Upper lobe of left lung (tissue), 6 donors: ENCODE results near the gene HACL1. TPM values are rescaled to one million over a fixed set of nuclear protein-coding genes. Genes with fewer than 3 reads are reported as not detected.

Experiments
- ATAC-seq, 2 donors: fragments of 200-7000 bp; cut with Tn5 transposase; one replicate each; pipeline ENCODE4 v1.9.1; 2022; ENCODE audit warnings: mild to moderate bottlenecking in 2 of 2, moderate library complexity in 2 of 2; ENCODE audit not compliant: low FRiP score in 2 of 2
- DNase-seq, 2 donors: peaks; one replicate each; pipeline ENCODE4 v3.0.0-alpha.2; 2019 to 2020
- H3K27ac ChIP-seq, 4 donors: fragments of 200-600 bp; sonication (generic); one replicate each; pipeline ENCODE4 v1.5.1; 2016 to 2019
- H3K27me3 ChIP-seq, 4 donors: fragments of 200-600 bp; sonication (generic); one replicate each; pipeline ENCODE4 v1.5.1; 2017 to 2019
- H3K36me3 ChIP-seq, 4 donors: fragments of 200-600 bp; sonication (generic); one replicate each; pipeline ENCODE4 v1.5.1; 2016 to 2019
- H3K4me1 ChIP-seq, 4 donors: fragments of 200-600 bp; sonication (generic); one replicate each; pipeline ENCODE4 v1.5.1; 2018 to 2019
- H3K4me3 ChIP-seq, 4 donors: fragments of 200-600 bp; sonication (generic); one replicate each; pipeline ENCODE4 v1.5.1; 2017 to 2019; ENCODE audit warnings: mild to moderate bottlenecking in 2 of 4, moderate library complexity in 1 of 4
- H3K9me3 ChIP-seq, 4 donors: fragments of 200-600 bp; sonication (generic); one replicate each; pipeline ENCODE4 v1.5.1; 2018 to 2019
- EP300 ChIP-seq, 4 donors: sonication (generic); formaldehyde crosslinking; IDR thresholded peaks; one replicate each; pipeline ENCODE4 v1.5.1; 2017; ENCODE audit warnings: antibody characterized with exemption in 4 of 4, control low read depth in 2 of 4
- POLR2A ChIP-seq, 4 donors: fragments of 450-650 bp; IDR thresholded peaks; one replicate each; pipeline ENCODE4 v1.5.1; 2016 to 2017; ENCODE audit warnings: antibody characterized with exemption in 4 of 4, mild to moderate bottlenecking in 2 of 4
- POLR2AphosphoS5 ChIP-seq, 2 donors: sonication (generic); formaldehyde crosslinking; IDR thresholded peaks; one replicate each; pipeline ENCODE4 v1.5.1; 2017; ENCODE audit warnings: antibody characterized with exemption in 2 of 2
- WGBS, 2 donors: methylation state at CpG; one replicate each; pipeline ENCODE4 v1.1.5; 2017 to 2018; 5-methylcytosine and 5-hydroxymethylcytosine counted together
- total RNA-seq, 6 donors: library from RNA; depleted of rRNA in 4 of 6; stranded (reverse); fragments of >200 nt in 4 of 6; gene quantifications; one replicate each; pipeline versions ENCODE4 v1.1.0 to v1.2.1, GENCODE V29; 2016 to 2021
- TF ChIP-seq, protein P1 (sequence below), 6 experiments: fragments of 450-650 bp in 4 of 6; fragments of 200-600 bp in 2 of 6; sonication (generic) in 2 of 6; IDR thresholded peaks; one replicate each; pipeline ENCODE4 v1.5.1; 2016 to 2019; ENCODE audit warnings: antibody characterized with exemption in 6 of 6
- donor health status: DM: no; HTN: no; CAD: no; lungs with moderate emphysema.
- donor health status: DM: no; HTN: yes; CAD: no; lungs with severe emphysema.

HACL1 gene
- total RNA-seq, 6 donors from 2014 or later = 12.9 to 32.5 (median 19.6) TPM

DNA sequence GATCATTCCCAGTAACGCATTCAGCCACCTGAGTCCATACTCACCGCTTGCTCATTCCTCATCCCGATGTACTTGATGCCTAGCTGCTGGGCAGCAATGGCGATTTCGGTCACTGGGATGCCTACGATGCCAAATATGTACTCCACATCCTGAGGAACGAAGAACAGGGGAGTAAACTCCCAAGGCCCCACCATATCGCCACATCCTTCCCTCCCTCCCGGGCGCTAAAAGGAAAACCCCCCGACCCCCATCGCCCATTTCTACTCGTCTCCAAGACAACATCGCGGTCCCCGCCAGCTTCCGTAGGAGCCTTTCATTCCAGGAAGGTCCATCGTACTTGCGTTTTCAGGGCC lies 347 bp downstream of the HACL1 start:
- H3K27me3 ChIP-seq = no peaks in the 10 kb centered on the region
- 1 to 2% methylated on average over 18 to 19 of the region's 19 CpGs for WGBS, 2 donors
- H3K36me3 ChIP-seq = peaks cover 0 to 27% (median 15%) of the 10 kb centered on the region in 4 donors
- H3K4me3 ChIP-seq = peak overlapping the region; percentile 19 to 83 (median 74)
- H3K27ac ChIP-seq = peak overlapping the region; percentile 79 to 91 (median 85)
- peak; percentile 14 to 39 for ATAC-seq
- TF ChIP-seq POLR2AphosphoS5 (IDR thresholded peaks at IDR 0.05) (no peak), POLR2A (IDR thresholded peaks at IDR 0.05) (no peak), EP300 (IDR thresholded peaks at IDR 0.05) (no peak)
- TF ChIP-seq, protein P1, sequence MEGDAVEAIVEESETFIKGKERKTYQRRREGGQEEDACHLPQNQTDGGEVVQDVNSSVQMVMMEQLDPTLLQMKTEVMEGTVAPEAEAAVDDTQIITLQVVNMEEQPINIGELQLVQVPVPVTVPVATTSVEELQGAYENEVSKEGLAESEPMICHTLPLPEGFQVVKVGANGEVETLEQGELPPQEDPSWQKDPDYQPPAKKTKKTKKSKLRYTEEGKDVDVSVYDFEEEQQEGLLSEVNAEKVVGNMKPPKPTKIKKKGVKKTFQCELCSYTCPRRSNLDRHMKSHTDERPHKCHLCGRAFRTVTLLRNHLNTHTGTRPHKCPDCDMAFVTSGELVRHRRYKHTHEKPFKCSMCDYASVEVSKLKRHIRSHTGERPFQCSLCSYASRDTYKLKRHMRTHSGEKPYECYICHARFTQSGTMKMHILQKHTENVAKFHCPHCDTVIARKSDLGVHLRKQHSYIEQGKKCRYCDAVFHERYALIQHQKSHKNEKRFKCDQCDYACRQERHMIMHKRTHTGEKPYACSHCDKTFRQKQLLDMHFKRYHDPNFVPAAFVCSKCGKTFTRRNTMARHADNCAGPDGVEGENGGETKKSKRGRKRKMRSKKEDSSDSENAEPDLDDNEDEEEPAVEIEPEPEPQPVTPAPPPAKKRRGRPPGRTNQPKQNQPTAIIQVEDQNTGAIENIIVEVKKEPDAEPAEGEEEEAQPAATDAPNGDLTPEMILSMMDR (IDR thresholded peaks at IDR 0.05) = no peak
- H3K4me1 ChIP-seq = peaks cover 15 to 40% (median 17%) of the 10 kb centered on the region in 4 donors
- H3K9me3 ChIP-seq = no peaks in the 10 kb centered on the region
- no peak for DNase-seq

- ATAC-seq (no peak), DNase-seq (no peak)
- 86 to 87% methylated on average over 2 of the region's 2 CpGs for WGBS, 2 donors
- no peak overlapping the region for H3K27ac ChIP-seq
- peaks cover 0 to 53% (median 17%) of the 10 kb centered on the region in 4 donors for H3K36me3 ChIP-seq
- H3K4me3 ChIP-seq = no peak overlapping the region
- no peak for TF ChIP-seq POLR2AphosphoS5 (IDR thresholded peaks at IDR 0.05)
- no peaks in the 10 kb centered on the region for H3K27me3 ChIP-seq
- H3K9me3 ChIP-seq = no peaks in the 10 kb centered on the region
- peaks cover 9 to 24% (median 10%) of the 10 kb centered on the region in 4 donors for H3K4me1 ChIP-seq
These were observed 5.4 kb downstream of the HACL1 start for GRCh38 chr3:15595955-15596354.

DNA sequence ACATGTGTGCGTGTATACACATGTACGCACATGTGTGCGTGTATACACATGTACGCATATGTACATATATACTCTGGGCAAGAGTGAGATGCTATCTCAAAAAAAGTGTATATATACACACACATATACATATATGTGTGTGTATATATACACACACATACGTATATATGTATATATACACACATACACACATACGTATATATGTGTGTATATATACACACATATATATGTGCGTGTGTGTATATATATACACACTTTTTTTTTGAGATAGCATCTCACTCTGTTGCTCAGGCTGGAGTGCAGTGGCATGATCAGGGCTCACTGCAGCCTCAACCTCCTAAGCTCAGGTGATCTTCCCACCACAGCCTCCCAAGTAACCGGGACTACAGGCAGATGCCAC lies 8.4 kb downstream of the HACL1 start:
- H3K27ac ChIP-seq = no peak overlapping the region
- ATAC-seq (no peak), DNase-seq (no peak)
- no peaks in the 10 kb centered on the region for H3K27me3 ChIP-seq
- TF ChIP-seq POLR2AphosphoS5 (IDR thresholded peaks at IDR 0.05) (no peak), EP300 (IDR thresholded peaks at IDR 0.05) (no peak), POLR2A (IDR thresholded peaks at IDR 0.05) (no peak)
- TF ChIP-seq, protein P1 (IDR thresholded peaks at IDR 0.05) = no peak
- H3K36me3 ChIP-seq = peaks cover 10 to 66% (median 21%) of the 10 kb centered on the region in 4 donors
- H3K4me3 ChIP-seq = no peak overlapping the region
- 86 to 98% methylated on average over 8 of the region's 8 CpGs for WGBS, 2 donors
- H3K4me1 ChIP-seq = peaks cover 0 to 2% (median 0%) of the 10 kb centered on the region in 4 donors
- H3K9me3 ChIP-seq = no peaks in the 10 kb centered on the region

DNA sequence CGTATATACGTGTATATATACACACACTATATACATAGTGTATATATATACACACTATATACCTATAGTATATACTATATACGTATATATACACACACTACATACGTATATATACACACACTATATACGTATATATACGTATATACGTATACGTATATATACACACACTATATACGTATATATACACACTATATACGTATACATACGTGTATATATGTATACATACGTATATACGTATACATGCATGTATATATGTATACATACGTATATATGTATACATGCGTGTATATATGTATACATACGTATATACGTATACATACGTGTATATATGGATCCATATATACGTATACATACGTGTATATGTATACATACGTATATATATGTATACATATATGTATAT lies 9.4 kb downstream of the HACL1 start:
- TF ChIP-seq EP300 (IDR thresholded peaks at IDR 0.05) (no peak), POLR2AphosphoS5 (IDR thresholded peaks at IDR 0.05) (no peak), POLR2A (IDR thresholded peaks at IDR 0.05) (no peak)
- TF ChIP-seq, protein P1 (IDR thresholded peaks at IDR 0.05) = no peak
- Histone ChIP-seq H3K27me3 (no peaks in the 10 kb centered on the region), H3K36me3 (peaks cover 10 to 68% (median 18%) of the 10 kb centered on the region in 4 donors), H3K27ac (no peak overlapping the region), H3K9me3 (no peaks in the 10 kb centered on the region), H3K4me1 (no peaks in the 10 kb centered on the region), H3K4me3 (no peak overlapping the region)
- WGBS, 2 donors = 87 to 92% methylated on average over 21 of the region's 21 CpGs
- no peak for ATAC-seq
- DNase-seq = no peak

DNA sequence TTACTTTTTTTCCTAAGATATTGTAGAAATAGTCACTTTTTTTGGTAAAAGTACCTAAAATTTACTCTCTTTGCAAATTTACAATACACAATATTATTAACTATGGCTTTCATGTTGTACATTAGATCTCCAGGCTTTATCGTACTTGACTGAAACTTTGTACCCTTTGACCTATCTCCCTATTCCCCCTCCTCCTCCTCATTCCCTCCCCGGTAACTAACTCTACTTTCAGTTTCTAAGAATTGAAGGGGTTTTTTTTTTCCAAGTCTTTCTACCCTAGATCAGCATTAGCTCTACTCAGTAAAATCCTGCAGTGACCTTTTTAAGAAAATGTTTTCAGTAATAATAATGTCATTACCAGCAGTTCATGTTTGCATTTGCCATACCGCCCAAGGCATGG lies 10.1 kb downstream of the HACL1 start:
- no peaks in the 10 kb centered on the region for H3K4me1 ChIP-seq
- WGBS, 2 donors = 86 to 94% methylated on average over 3 of the region's 3 CpGs
- no peak overlapping the region for H3K4me3 ChIP-seq
- ATAC-seq (no peak), DNase-seq (no peak)
- peaks cover 16 to 68% (median 22%) of the 10 kb centered on the region in 4 donors for H3K36me3 ChIP-seq
- no peak overlapping the region for H3K27ac ChIP-seq
- H3K27me3 ChIP-seq = no peaks in the 10 kb centered on the region
- H3K9me3 ChIP-seq = no peaks in the 10 kb centered on the region
- no peak for TF ChIP-seq EP300 (IDR thresholded peaks at IDR 0.05)
- no peak for TF ChIP-seq POLR2A (IDR thresholded peaks at IDR 0.05)
- TF ChIP-seq, protein P1 (IDR thresholded peaks at IDR 0.05) = no peak
- no peak for TF ChIP-seq POLR2AphosphoS5 (IDR thresholded peaks at IDR 0.05)
